Neutrophil (primary cell): Measurements from ENCODE around the gene PLEKHA7.

Experiments
- H3K27ac ChIP-seq: fragments of 200-600 bp; sonication (generic); 2 replicates; pipeline ENCODE4 v1.5.1; 2016; ENCODE audit warnings: mild to moderate bottlenecking, moderate library complexity
- H3K27me3 ChIP-seq: fragments of 200-600 bp; sonication (generic); 2 replicates; pipeline ENCODE4 v1.6.0; 2016; ENCODE audit warnings: mild to moderate bottlenecking
- H3K36me3 ChIP-seq: fragments of 200-600 bp; sonication (generic); 2 replicates; pipeline ENCODE4 v1.5.1; 2017
- H3K4me1 ChIP-seq, 2 experiments: fragments of 200-600 bp in 1 of 2; sonication (generic) in 1 of 2; 1 replicate in 1 of 2; 2 replicates in 1 of 2; pipeline versions ENCODE4 v1.5.1 to v1.6.1; 2013 to 2016; ENCODE audit warnings: low read depth in 1 of 2, low read length in 1 of 2, mild to moderate bottlenecking in 1 of 2, moderate library complexity in 1 of 2; ENCODE audit not compliant: control insufficient read depth in 1 of 2, insufficient read depth in 1 of 2
- H3K4me3 ChIP-seq, 2 experiments: fragments of 200-600 bp in 1 of 2; sonication (generic) in 1 of 2; 1 replicate in 1 of 2; 2 replicates in 1 of 2; pipeline ENCODE4 v1.5.1; 2013 to 2016; ENCODE audit warnings: low read depth in 1 of 2, low read length in 1 of 2, mild to moderate bottlenecking in 1 of 2, moderate library complexity in 1 of 2
- H3K9me3 ChIP-seq: fragments of 200-600 bp; sonication (generic); 2 replicates; pipeline ENCODE4 v1.5.1; 2016
- CTCF ChIP-seq: fragments of 200-600 bp; sonication (generic); IDR thresholded peaks from 2 replicates; pipeline ENCODE4 v1.5.1; 2016; ENCODE audit warnings: antibody characterized with exemption

Gene PLEKHA7

DNA sequence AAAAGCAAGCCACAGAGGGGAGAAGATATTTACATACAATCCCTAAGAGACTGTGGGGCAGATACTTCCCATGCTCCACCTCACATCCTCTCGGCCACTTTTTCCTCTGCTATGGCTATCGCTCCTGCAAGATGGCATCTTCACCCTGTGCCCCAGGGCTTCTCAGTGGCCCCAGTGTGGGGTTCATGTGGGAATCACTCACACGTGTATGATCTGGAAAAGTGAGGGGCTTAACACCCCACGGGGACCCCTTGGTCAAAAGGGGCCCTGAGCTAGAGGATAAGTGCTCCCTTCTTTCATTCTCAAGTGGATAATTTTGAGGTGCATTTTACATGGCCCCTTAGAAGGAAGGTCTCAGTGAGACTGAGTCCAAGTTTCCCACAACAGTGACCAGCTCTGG lies 247.1 kb downstream of the PLEKHA7 start:
- Histone ChIP-seq H3K4me3 (no peak overlapping the region), H3K4me1 (no peaks in the 10 kb centered on the region), H3K27me3 (peaks cover 10% of the 10 kb centered on the region), H3K27ac (no peak overlapping the region), H3K36me3 (no peaks in the 10 kb centered on the region), H3K9me3 (no peaks in the 10 kb centered on the region)
- TF ChIP-seq CTCF = no peak

DNA sequence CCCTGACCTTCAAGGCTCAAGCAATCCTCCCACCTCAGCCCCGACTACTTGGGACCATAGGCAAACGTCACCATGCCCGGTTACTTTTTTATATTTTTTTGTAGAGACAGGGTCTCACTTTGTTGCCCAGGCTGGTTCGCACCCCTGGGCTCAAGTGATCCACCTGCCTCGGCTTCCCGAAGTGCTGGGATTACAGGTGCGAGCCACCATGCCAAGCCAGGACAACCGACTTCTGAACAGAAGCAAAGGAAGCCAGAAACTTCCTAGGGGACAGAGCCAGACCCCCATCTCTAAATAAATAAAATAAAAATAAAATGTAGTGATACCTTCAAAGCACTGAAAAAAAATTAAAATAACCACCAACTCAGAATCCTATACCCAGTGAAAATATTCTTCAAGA lies 249.3 kb downstream of the PLEKHA7 start:
- H3K4me3 ChIP-seq = no peak overlapping the region

DNA sequence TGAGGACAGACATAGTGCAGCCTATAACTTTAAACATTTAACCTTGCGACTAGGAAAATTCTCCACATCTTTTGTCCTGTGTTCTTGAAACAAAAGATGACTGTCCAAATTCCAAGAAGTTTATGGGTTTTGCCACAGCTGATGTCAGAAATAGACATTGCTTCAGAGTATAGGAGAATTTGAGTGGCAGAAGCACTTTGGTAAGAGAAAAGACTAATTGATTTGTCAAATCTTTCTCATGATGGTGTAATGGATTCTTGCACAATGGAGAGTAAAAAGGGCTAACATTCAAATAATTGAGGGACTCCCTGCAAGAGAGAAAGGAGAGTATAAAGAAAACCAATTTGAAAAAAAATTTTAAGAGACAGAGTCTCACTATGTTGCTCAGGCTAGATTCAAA lies 250.5 kb downstream of the PLEKHA7 start:
- Histone ChIP-seq H3K27me3 (peaks cover 10% of the 10 kb centered on the region), H3K27ac (no peak overlapping the region), H3K4me1 (no peaks in the 10 kb centered on the region), H3K36me3 (peaks cover 1% of the 10 kb centered on the region), H3K4me3 (no peak overlapping the region), H3K9me3 (no peaks in the 10 kb centered on the region)
- no peak for TF ChIP-seq CTCF

More for the DNA sequence above, 249.3 kb downstream of the PLEKHA7 start:
- no peak for TF ChIP-seq CTCF
- Histone ChIP-seq H3K36me3 (no peaks in the 10 kb centered on the region), H3K9me3 (no peaks in the 10 kb centered on the region), H3K4me1 (no peaks in the 10 kb centered on the region), H3K27ac (no peak overlapping the region), H3K27me3 (peaks cover 10% of the 10 kb centered on the region)

- Histone ChIP-seq H3K27me3 (no peaks in the 10 kb centered on the region), H3K4me3 (no peak overlapping the region), H3K27ac (no peak overlapping the region), H3K36me3 (peaks cover 38% of the 10 kb centered on the region), H3K9me3 (no peaks in the 10 kb centered on the region), H3K4me1 (no peaks in the 10 kb centered on the region)
- no peak for TF ChIP-seq CTCF
These were observed 254.2 kb downstream of the PLEKHA7 start for GRCh38 chr11:16759857-16760508.

DNA sequence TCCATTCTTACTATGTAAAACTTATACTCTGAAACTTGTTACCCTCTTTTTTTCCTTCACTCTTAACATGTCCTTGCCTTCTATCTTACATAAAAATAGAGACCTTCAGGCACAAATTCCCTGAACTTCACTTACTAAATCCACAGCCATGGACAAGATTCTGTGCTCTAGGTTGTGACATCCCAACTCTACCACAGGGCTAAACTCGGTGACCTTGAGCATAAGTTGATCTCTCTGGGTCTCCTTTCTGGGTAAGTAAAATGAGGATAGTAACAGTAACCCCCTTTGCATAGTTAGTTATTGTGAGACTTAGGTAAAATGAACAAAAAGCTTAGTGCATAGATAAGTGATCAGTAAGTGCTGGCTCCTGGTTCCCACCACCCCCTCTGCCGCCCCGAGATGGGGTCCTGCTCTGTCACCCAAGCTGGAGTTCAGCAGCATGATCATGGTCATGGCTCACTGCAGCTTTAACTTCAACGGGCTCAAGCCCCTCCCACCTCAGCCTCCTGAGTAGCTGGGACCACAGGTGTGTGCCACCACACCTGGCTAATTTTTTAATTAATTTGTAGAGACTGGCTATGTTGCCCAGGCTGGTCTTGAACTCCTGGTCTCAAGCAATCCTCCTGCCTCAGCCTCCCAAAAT lies 255.7 kb downstream of the PLEKHA7 start:
- TF ChIP-seq CTCF = no peak
- Histone ChIP-seq H3K27ac (no peak overlapping the region), H3K9me3 (no peaks in the 10 kb centered on the region), H3K4me1 (no peaks in the 10 kb centered on the region), H3K4me3 (no peak overlapping the region), H3K36me3 (peaks cover 52% of the 10 kb centered on the region), H3K27me3 (no peaks in the 10 kb centered on the region)
